Left kidney (tissue), 2 donors: ENCODE results near the gene MAPK10. TPM values are rescaled to one million over a fixed set of nuclear protein-coding genes. Genes with fewer than 3 reads are reported as not detected.
"Not testable (repeated sequence)": the region's sequence is repeated elsewhere in the genome, so short reads cannot be mapped to it uniquely, and the experiment has no call there.

Experiments used
- DNase-seq: peaks from one replicate; pipeline ENCODE4 v3.0.0-alpha.2; 2013
- polyA plus RNA-seq: library from polyadenylated mRNA; unstranded; fragments of 120-200 nt; gene quantifications from one replicate; pipeline ENCODE4 v1.2.1, GENCODE V29; 2013; ENCODE audit not compliant: insufficient read length

MAPK10 gene
- polyA plus RNA-seq, 1 donor = 89.8 TPM

DNA sequence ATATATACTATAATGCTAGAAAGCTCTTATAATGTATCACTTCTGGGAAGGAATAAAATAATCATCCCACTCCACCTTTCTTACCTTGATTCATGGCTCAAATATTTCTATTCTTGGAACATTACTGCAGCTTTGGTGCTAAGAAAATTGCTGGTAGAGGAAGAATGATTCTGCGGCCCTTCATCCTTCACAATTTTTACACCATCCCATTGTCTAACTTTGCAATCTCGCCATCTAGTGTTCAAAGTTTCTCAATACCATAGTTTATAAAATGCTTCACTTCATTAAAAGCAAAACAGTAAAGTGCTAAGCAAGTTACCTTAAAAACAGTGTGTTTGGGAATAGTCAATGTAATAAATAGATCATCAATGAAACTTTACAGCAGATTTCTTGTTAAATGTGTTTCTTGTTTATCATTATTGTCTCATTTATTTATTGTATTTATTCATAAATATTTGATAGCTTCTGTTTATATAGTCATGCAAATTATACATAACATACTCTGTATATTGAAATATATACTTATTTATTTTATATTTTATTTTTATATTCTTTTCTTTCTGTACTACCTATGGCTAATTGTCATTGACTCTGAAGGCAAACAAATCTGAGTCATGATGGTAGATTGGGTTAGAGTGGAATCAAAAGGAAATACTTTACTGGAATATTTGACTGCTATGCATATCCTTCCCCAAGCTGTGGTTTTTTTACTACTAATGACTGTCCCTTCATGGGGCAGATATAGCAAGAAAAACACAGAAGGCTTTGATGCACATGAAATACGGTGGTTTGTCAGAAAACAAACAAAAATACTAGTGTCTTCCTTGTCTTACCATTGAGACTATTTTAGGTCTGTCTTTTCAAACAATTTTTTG, 390.7 kb downstream of the MAPK10 start:
- peak; percentile 83 for DNase-seq

DNA sequence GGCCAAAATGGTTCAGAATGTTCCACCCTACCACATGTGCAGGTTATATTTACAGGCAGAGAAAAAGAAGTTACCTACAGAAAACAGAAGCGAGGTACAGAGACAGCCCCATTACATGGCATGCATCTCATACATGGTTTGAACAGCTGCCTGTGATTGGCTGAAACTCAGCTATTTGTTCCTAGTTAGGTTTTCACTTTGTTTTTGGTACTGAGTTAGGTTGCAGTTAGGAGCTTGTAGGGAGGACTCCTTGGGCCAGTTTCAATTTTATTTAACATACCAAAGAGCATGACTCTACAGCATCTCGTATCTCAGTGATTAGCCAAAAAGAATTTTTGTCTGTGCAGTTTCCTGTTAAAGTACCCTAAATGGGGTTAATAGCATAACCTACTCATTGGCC, 392.0 kb downstream of the MAPK10 start:
- DNase-seq = no peak

DNA sequence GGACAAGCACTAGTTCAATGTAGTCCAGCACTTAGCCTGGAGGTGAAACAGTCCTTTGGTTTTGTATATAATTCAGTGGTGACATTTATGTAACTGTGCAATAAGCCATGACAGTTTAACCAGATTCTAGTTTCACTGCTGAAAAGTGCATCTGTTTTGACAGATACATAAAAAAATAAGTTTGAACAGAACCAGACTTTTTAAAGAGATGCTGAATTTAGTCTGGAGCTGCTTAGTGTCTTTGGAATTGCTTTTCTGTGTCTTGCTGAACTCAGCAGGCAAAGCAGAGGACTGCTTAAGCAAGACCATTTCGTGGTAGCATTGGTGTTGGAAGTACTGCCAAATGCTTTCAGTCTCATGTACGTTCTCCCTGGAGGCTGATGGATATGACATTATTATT, 393.5 kb downstream of the MAPK10 start:
- DNase-seq = no peak

DNA sequence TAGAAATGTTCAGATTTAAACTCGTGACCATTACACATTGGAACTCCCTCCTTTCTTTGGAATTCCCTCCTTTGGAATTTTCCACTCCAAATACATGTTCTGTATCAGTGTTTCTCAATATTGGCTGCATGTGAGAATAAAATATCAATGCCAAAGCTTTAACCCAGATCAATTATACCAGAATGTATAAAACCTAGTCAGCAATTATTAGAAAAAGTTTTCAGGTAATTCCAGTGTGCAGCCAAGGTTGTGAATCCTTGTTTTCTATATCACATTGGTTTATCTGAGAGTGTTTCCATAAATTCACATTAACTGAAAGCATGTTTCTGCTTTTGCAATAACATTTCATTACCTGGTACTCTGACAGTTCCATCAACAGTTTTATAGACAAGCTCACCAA, 394.3 kb downstream of the MAPK10 start:
- DNase-seq = no peak

DNA sequence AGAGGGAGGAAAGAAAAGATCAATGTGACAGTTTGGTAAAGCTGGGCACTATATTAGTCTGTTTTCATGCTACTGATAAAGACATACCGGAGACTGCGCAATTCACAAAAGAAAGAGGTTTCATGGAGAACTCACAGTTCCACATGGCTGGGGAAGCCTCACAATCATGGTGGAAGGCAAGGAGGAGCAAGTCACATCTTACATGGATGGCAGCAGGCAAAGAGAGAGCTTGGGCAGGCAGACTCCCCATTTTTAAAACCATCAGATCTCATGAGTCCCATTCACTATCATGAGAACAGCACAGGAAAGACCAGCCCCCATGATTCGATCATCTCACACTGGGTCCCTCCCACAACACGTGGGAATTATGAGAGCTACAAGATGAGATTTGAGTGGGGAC, 394.8 kb downstream of the MAPK10 start:
- not testable (repeated sequence) for DNase-seq

DNA sequence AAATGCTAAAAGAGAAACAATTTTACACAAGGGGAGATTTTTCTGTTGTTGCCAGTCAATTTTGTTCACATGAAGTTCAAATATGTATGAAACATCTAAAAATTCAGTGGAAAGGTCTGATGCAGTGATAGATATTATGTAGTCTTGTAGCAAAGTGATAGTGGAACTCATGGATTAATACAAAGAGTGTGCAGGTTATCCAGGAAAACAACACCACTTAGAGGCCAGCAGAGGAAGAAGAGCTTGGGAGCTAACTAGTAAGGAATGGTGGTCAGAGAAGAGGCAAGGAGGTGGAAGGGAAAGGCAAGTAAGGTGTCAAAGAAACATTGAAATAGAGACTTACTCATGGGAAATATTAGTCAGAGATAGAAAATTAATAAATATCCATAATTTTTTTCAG, 395.6 kb downstream of the MAPK10 start:
- no peak for DNase-seq

DNA sequence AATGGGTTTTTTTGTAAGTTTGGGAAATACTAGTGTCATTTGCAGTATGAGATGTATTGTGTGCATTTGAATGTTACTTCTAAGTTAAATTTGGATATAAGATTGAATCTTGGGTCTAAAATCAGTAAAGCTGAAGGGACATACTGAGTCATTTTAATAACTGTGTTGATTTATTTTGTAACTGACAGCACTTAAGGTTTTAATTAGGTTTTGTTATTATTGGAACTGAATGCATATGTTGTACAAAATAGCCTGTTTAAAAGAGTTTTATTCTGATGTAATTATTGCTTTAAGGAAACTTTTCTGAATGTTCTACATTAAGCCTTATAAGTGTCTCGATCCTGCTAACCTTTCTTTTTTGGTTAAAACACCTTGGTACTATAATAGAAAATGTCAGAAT, 396.6 kb downstream of the MAPK10 start:
- DNase-seq = no peak

DNA sequence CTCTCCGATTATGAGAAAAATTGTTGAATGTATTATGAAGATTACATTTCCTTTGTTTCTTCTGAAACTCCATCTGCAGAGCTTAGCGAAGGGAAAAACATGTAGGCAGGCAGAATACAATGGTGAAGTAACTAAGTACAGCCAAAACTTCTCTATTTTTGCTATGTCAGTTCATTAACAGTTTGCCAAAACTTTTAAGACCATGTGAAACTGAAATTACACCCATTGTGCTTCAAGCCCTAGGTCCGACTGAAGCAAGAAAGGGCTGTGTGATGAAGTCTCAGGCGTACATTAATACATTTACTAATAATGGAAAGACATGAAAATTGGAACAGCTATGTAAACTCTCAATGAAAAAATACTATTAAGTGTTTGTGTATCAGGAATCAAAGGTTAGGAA, 398.0 kb downstream of the MAPK10 start:
- no peak for DNase-seq

DNA sequence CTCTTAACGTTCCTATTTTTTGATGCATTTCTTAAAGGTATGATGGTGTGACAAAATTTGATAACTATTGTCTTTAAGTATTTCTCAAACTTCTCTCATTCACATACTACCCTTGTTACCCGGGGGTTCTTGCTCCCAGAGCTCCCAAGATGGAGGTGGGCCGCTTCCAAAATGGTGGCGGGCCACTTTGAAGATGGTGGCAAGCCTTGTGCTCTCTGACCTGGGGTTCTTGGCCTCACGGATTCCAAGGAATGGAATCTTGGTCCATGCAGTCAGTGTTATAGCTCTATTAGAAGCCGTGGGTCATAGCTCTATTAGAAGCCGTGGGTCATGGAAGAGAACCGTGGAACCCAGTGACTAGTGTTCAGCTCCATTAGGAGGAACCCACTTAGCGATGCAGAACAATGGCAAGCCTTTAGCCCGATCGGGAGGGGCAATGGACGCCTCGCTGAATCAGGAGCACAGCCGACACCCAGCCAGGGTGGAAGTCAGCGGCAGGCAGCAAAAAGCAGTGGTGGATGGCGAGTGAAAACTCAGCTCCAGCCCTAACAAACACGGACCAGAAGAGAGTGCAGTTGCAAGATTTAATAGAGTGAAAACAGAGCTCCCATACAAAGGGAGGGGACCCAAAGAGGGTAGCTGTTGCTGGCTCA, 403.4 kb downstream of the MAPK10 start:
- DNase-seq = no peak

DNA sequence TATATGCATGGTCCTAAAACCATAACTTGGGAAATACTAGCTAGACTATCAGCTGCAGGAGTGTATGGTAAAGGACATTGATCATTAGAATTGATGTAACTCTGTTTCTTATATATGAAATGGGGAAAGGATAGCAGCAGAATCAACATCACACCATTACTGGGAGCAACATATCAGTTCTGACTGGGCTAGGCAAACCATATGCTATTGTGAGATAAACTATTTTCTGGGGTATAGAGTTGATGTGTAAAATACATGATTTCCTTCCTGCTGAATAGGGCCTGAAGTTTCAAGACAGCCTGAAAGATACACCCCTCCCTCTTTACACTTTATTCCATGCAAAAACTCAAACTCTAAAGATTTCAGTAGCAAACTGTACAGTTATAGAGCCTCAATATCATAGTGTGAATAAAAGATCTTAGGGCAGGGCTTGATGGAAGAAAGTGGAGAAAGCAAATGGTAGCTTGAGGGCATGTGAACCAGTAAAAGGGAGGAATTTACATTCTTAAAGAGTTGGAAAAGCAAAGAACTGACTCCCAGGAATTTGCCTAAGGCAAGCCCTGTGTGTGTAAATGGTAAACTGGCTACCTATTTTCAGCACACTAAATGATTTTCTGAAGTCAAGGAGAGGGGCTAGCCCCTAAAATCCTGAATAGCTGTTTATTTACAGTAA, 404.1 kb downstream of the MAPK10 start:
- no peak for DNase-seq

DNA sequence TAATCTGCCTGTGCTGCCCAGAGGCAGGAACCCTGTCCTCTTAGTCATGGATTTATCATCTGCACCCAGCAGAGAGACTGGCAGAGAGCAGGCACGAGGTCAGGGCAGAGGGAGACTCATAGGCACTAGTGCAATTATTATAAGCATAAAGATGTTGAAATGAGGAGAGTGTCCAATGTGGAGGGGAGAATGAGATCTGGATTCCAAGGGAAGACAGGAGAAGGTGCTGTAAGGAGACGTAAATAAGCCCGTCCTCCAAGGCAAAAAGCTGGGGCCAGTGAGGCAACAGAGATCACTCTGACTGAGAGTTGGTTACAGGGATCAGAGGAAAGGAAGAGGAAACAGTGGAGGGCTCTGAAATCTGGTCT, 406.2 kb downstream of the MAPK10 start:
- no peak for DNase-seq

DNA sequence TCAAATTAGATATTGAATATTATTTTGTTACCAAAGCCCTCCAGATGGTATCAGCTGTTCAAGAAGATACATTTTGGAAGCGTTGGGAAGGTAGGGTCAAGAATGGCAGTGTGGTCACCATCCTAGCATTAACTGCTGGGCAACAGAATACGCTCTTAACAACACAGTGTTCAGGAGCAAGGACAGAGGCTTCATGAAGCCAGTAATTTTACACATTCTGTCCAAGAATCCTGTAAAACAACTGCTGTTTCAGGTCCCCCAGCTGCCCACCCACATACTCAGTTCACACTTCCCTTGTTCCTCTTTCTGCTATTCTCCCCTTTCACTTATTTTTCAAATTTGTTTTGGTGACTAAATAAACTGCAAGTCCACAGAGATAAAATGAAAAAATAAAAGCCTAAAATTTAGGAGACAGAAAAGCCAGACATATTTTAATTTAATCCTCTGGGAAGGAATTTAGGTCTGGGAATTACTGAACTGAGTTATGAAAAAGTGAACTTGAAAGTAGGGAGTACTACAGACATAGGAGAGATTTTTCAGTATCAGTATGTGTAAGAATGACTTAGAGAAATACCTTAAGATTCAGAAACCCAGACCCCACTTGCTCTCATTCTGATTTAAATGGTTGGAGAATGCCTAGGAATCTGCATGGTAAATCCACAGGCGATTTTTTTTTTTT, 406.7 kb downstream of the MAPK10 start:
- DNase-seq = no peak

DNA sequence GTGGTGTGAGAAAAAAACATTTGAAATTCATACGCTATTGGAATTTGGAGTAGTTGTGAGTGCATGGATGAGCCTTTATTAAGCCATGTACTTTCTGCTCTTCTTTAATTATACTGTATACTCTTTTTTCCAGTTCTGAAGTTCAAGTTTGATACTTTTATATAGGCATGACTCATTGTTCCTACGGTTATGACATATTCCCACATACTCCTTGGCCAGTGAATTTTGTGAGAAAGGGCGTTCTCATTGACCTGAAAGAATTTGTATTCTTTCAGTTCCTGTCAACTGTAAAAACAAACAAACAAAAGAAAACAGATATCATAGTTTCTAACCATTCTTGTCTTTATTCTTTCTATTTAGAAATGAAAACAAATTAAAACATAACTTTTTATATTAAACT, 407.3 kb downstream of the MAPK10 start:
- DNase-seq = no peak

DNA sequence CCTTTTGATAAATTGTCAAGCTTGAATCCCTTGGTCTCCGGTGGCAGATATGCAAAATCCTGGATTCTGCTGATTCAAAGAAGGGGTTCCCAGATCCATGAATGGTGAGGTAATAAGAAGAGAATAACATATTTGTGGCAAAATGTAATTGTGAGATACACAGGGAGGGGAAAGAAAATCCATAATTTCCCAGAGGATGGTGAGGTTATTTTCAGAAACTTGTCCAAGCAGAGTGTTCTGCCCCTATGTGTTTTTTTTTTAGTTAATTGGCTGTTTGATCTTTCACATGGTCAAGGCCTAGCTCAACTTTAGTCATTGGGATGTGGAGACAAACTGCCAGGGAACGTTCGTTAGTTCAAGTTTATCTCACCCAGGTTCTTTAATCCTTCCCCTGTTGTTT, 408.8 kb downstream of the MAPK10 start:
- DNase-seq = no peak

DNA sequence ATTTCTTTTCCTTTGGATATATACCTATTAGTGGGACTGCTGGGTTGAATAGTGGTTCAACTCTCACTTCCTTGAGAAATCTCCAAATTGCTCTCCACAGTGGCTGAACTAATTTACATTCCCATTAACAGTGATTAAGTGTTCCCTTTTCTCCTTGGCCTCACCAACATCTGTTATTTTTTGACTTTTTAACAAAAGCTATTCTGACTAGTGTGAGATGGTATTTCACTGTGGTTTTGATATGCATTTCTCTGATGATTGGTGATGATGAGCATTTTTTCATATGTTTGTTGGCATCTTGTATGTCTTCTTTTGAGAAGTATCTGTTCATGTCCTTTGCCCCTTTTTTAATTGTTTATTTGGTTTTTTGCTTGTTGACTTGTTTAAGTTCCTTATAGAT, 413.0 kb downstream of the MAPK10 start:
- no peak for DNase-seq

DNA sequence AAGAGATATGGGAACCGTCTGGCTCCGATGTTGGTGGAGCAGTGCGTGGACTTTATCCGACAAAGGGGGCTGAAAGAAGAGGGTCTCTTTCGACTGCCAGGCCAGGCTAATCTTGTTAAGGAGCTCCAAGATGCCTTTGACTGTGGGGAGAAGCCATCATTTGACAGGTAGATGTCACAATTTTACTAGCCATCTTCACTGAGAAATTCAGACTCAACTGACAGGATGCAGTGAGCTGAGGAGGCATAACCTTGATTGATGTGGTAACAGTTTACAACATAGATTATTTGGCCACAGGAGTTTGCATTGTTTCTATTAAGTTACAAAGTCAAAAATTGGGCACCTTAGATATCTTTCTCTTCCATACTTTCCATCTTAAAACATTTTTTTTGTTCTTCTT, 417.7 kb downstream of the MAPK10 start:
- no peak for DNase-seq

DNA sequence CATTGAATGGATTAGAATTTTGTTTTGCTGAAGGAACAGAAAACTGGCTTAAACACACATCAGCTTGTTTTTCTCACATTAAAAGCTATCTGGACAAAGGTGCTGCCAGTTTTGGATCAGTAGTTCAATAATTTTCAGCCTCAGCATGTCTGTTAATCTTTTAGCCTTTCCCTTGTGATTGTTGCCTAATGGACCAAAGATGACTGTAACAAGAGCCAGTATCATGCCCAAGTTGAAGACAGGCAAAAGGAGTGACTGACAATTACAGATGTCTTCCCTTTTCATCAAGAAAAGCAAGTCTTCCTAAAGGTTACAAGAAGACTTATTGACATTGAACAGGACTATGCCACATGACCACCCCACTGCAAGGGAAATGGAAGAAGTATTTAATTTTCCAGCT, 419.7 kb downstream of the MAPK10 start:
- DNase-seq = no peak

Other genes with a start within 250 kb of the MAPK10 start
- gene PTPN13, start 234.3 kb upstream of the MAPK10 start, polyA plus RNA-seq = 167 TPM